GM18498 (cell line): ENCODE measurements around the gene ATP6V1G3.
"Not testable (repeated sequence)": the region's sequence is repeated elsewhere in the genome, so short reads cannot be mapped to it uniquely, and the experiment has no call there.

Source experiments
- ATAC-seq: cut with Tn5 transposase; IDR thresholded peaks from one replicate; pipeline ENCODE4 v1.9.1; 2021; ENCODE audit warnings: mild to moderate bottlenecking, moderate library complexity; ENCODE audit not compliant: unreplicated experiment

The ATP6V1G3 gene

GRCh38 chr1:198498103-198498385 lies 42.4 kb downstream of the ATP6V1G3 start:
- ATAC-seq: no peak

GRCh38 chr1:198497326-198498102 lies 43.0 kb downstream of the ATP6V1G3 start:
- ATAC-seq: no peak

- ATAC-seq: no peak
These were observed 44.0 kb downstream of the ATP6V1G3 start for GRCh38 chr1:198496216-198497143.

GRCh38 chr1:198495631-198496030 lies 44.8 kb downstream of the ATP6V1G3 start:
- no peak for ATAC-seq

- no peak for ATAC-seq
These were observed 45.8 kb downstream of the ATP6V1G3 start for GRCh38 chr1:198494658-198495103.

- ATAC-seq: no peak
These were observed 46.3 kb downstream of the ATP6V1G3 start for GRCh38 chr1:198494139-198494538.

GRCh38 chr1:198493329-198493728 lies 47.2 kb downstream of the ATP6V1G3 start:
- ATAC-seq: no peak

GRCh38 chr1:198492872-198493271 lies 47.6 kb downstream of the ATP6V1G3 start:
- no peak for ATAC-seq

- ATAC-seq: no peak
These were observed 48.9 kb downstream of the ATP6V1G3 start for GRCh38 chr1:198491596-198491995.

GRCh38 chr1:198491028-198491427 lies 49.5 kb downstream of the ATP6V1G3 start:
- ATAC-seq: no peak

GRCh38 chr1:198490224-198490623 lies 50.3 kb downstream of the ATP6V1G3 start:
- no peak for ATAC-seq

- ATAC-seq: no peak
These were observed 53.6 kb downstream of the ATP6V1G3 start for GRCh38 chr1:198486903-198487302.

GRCh38 chr1:198483645-198484044 lies 56.8 kb downstream of the ATP6V1G3 start:
- ATAC-seq: no peak

GRCh38 chr1:198483006-198483405 lies 57.5 kb downstream of the ATP6V1G3 start:
- no peak for ATAC-seq

GRCh38 chr1:198481661-198482060 lies 58.8 kb downstream of the ATP6V1G3 start:
- ATAC-seq: no peak

GRCh38 chr1:198480876-198481275 lies 59.6 kb downstream of the ATP6V1G3 start:
- no peak for ATAC-seq

GRCh38 chr1:198477354-198477753 lies 63.1 kb downstream of the ATP6V1G3 start:
- not testable (repeated sequence) for ATAC-seq
